Measurements from ENCODE around the gene GPHN. TPM values are rescaled to one million over a fixed set of nuclear protein-coding genes. Genes with fewer than 3 reads are reported as not detected.
A peak's percentile ranks its signal among the peaks of the same experiment; 100 is the strongest.

GPHN gene
- total RNA-seq, 1 donor from 2014 or later, result 12.9 TPM

DNA sequence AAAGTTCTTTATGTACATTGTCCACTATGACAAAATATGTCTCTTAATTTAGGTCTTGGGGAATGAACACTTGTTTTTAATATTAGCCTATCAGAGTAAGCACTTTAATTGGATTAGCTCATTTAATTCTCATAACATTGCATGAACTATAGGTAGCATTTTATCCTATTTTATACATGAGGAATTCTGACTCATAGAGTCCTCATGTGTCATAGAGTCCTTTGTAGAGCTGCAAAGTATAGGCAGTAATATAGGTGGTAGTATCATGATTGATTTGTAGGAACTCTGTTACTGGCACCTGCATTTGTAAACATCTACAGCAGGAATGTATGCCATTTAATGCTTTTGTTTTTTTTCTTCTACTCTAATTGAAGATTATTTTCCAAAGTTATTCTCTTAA lies 96.0 kb downstream of the GPHN start:
- no peak for DNase-seq (ENCODE audit: low read depth)
- no peaks in the 10 kb centered on the region for H3K36me3 ChIP-seq (ENCODE audit: control insufficient read depth, insufficient read depth, low read length)
- H3K4me3 ChIP-seq (ENCODE audit: low read depth, low read length), result no peak overlapping the region
- no peaks in the 10 kb centered on the region for H3K27me3 ChIP-seq (ENCODE audit: control insufficient read depth, insufficient read depth, low read length)
- TF ChIP-seq, protein P1, sequence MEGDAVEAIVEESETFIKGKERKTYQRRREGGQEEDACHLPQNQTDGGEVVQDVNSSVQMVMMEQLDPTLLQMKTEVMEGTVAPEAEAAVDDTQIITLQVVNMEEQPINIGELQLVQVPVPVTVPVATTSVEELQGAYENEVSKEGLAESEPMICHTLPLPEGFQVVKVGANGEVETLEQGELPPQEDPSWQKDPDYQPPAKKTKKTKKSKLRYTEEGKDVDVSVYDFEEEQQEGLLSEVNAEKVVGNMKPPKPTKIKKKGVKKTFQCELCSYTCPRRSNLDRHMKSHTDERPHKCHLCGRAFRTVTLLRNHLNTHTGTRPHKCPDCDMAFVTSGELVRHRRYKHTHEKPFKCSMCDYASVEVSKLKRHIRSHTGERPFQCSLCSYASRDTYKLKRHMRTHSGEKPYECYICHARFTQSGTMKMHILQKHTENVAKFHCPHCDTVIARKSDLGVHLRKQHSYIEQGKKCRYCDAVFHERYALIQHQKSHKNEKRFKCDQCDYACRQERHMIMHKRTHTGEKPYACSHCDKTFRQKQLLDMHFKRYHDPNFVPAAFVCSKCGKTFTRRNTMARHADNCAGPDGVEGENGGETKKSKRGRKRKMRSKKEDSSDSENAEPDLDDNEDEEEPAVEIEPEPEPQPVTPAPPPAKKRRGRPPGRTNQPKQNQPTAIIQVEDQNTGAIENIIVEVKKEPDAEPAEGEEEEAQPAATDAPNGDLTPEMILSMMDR (IDR thresholded peaks at IDR 0.05; ENCODE audit: insufficient read depth, low read length, poor library complexity, severe bottlenecking), result no peak

DNA sequence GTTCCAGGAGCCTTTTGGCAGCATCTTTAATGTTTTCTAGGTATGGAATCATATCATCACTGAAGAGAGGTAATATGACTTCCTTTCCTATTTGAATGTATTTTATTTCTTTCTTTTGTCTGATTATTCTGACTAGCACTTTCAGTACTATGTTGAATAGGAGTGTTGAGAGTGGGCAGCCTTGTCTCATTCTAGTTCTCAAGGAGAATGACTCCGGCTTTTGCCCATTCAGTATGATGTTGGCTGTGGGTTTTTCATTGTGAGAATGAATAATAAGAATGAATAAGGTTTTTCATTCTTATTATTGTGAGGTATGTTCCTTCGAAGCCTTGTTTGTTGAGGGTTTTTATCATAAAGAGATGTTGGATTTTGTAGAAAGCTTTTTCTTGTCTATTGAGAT lies 98.9 kb downstream of the GPHN start:
- Histone ChIP-seq H3K27me3 (ENCODE audit: control insufficient read depth, insufficient read depth, low read length) (no peaks in the 10 kb centered on the region), H3K4me3 (ENCODE audit: low read depth, low read length) (no peak overlapping the region), H3K36me3 (ENCODE audit: control insufficient read depth, insufficient read depth, low read length) (no peaks in the 10 kb centered on the region)
- TF ChIP-seq, protein P1 (IDR thresholded peaks at IDR 0.05; ENCODE audit: insufficient read depth, low read length, poor library complexity, severe bottlenecking), result no peak
- no peak for DNase-seq (ENCODE audit: low read depth)

DNA sequence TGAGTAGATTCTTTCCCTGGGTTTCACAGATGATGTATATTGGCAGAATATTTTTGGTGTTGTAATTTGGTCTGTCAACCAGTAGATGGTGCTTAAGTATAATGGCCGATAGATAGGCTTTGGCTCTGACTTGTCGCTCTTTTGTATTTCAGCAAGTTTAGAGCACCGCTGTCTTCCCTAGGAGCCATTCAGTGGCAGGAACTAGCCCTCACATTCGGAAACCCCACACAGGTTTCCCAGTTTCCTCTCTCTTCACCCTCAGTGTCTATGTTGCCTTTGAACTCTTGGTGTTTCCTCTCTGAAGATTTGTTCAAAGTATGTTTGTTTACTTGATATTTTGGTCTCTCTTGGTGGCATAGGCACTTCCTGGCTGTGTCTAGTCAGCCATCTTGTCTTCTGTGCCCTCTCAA lies 102.2 kb downstream of the GPHN start:
- Histone ChIP-seq H3K4me3 (ENCODE audit: low read depth, low read length) (no peak overlapping the region), H3K27me3 (ENCODE audit: control insufficient read depth, insufficient read depth, low read length) (no peaks in the 10 kb centered on the region), H3K36me3 (ENCODE audit: control insufficient read depth, insufficient read depth, low read length) (no peaks in the 10 kb centered on the region)
- no peak for DNase-seq (ENCODE audit: low read depth)
- TF ChIP-seq, protein P1 (IDR thresholded peaks at IDR 0.05; ENCODE audit: insufficient read depth, low read length, poor library complexity, severe bottlenecking), result peak; percentile 33

DNA sequence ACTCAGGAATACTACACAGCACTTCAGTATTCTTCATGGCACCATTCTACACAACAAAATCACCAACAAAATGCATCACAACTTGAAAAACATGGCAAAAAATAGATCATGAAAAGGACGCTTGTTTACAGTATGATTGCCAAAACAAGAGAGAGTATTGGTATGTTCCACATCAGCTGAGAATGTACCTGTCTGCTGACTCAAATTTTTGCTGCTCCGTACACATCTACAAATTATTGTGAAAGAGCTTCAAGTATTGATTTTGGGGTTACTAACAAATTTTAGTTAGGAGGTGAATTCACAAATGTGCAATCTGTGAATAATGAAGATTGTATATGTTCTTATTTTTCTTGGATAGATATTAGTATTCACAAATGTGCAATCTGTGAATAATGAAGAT lies 105.4 kb downstream of the GPHN start:
- TF ChIP-seq, protein P1 (IDR thresholded peaks at IDR 0.05; ENCODE audit: insufficient read depth, low read length, poor library complexity, severe bottlenecking), result no peak
- Histone ChIP-seq H3K4me3 (ENCODE audit: low read depth, low read length) (no peak overlapping the region), H3K36me3 (ENCODE audit: control insufficient read depth, insufficient read depth, low read length) (no peaks in the 10 kb centered on the region), H3K27me3 (ENCODE audit: control insufficient read depth, insufficient read depth, low read length) (no peaks in the 10 kb centered on the region)
- DNase-seq (ENCODE audit: low read depth), result no peak

DNA sequence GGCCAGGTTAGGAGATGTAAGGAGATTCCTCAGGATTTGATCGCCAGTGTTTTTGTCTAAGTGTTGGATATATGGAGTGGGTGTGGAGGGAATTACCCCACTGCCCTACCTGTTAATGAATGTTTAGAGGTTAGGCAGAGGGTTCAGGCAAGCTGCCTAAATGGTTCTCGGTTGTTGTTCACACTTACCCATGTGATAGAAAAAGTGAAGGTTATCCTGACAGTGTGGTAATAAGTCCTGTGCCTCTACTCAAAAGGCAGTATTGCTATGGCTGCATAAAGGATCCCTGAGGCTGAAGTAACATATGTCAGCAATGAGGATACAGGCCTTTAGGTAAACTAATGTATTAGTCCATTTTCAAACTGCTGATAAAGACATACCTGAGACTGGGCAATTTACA lies 112.0 kb downstream of the GPHN start:
- no peaks in the 10 kb centered on the region for H3K27me3 ChIP-seq (ENCODE audit: control insufficient read depth, insufficient read depth, low read length)
- TF ChIP-seq, protein P1 (IDR thresholded peaks at IDR 0.05; ENCODE audit: insufficient read depth, low read length, poor library complexity, severe bottlenecking), result no peak
- DNase-seq (ENCODE audit: low read depth), result no peak
- no peak overlapping the region for H3K4me3 ChIP-seq (ENCODE audit: low read depth, low read length)
- H3K36me3 ChIP-seq (ENCODE audit: control insufficient read depth, insufficient read depth, low read length), result no peaks in the 10 kb centered on the region

DNA sequence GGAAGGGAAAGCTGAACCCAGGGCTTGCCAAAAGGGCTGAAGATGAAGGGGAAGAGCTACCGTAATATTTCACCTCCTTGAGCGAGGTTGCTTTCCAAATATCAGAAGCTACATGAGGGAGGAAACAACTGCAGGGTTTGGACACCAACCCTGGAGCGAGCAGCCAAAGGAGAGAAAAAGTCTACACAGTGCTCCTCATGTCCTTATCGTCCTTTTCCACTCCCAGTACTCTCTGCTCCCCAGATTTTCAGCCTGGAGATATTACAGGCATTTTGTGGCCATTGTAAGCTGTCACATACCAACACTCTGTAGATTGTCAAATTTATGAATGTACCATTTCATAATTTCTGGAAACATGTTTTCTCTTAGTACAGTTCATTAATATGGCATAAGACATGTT lies 115.9 kb downstream of the GPHN start:
- TF ChIP-seq, protein P1 (IDR thresholded peaks at IDR 0.05; ENCODE audit: insufficient read depth, low read length, poor library complexity, severe bottlenecking), result no peak
- DNase-seq (ENCODE audit: low read depth), result no peak
- Histone ChIP-seq H3K27me3 (ENCODE audit: control insufficient read depth, insufficient read depth, low read length) (no peaks in the 10 kb centered on the region), H3K36me3 (ENCODE audit: control insufficient read depth, insufficient read depth, low read length) (no peaks in the 10 kb centered on the region), H3K4me3 (ENCODE audit: low read depth, low read length) (no peak overlapping the region)

Measured in kidney epithelial cell (primary cell).